WTC11 (cell line): ENCODE data around the gene TEX13B.

Source experiments
- ESRRA ChIP-seq: sonication (generic); formaldehyde crosslinking; IDR thresholded peaks from 2 replicates; pipeline ENCODE4 v1.8.1; 2022; ENCODE audit warnings: mild to moderate bottlenecking, missing genetic modification reagents, borderline replicate concordance
- USF2 ChIP-seq: sonication (generic); formaldehyde crosslinking; IDR thresholded peaks from 2 replicates; pipeline ENCODE4 v1.8.1; 2023; ENCODE audit warnings: mild to moderate bottlenecking, missing genetic modification reagents, moderate library complexity
- ZNF138 ChIP-seq: sonication (generic); formaldehyde crosslinking; conservative IDR thresholded peaks from 2 replicates; pipeline ENCODE4 v1.8.1; 2022; ENCODE audit warnings: mild to moderate bottlenecking, moderate library complexity, missing genetic modification reagents
- ZNF263 ChIP-seq: sonication (generic); formaldehyde crosslinking; IDR thresholded peaks from 2 replicates; pipeline ENCODE4 v1.8.1; 2022; ENCODE audit warnings: low read depth, mild to moderate bottlenecking, moderate library complexity, missing genetic modification reagents
- TF ChIP-seq, protein P1 (sequence below): fragments of 200-600 bp; IDR thresholded peaks from 2 replicates; pipeline ENCODE4 v1.8.0; 2022; ENCODE audit warnings: antibody characterized with exemption
- TF ChIP-seq, protein P2 (sequence below): sonication (generic); formaldehyde crosslinking; IDR thresholded peaks from 2 replicates; pipeline ENCODE4 v1.8.0; 2022; ENCODE audit warnings: mild to moderate bottlenecking, missing genetic modification reagents

GRCh38 chrX:108018656-108019381 lies 36.6 kb upstream of the TEX13B start:
- TF ChIP-seq, protein P1, sequence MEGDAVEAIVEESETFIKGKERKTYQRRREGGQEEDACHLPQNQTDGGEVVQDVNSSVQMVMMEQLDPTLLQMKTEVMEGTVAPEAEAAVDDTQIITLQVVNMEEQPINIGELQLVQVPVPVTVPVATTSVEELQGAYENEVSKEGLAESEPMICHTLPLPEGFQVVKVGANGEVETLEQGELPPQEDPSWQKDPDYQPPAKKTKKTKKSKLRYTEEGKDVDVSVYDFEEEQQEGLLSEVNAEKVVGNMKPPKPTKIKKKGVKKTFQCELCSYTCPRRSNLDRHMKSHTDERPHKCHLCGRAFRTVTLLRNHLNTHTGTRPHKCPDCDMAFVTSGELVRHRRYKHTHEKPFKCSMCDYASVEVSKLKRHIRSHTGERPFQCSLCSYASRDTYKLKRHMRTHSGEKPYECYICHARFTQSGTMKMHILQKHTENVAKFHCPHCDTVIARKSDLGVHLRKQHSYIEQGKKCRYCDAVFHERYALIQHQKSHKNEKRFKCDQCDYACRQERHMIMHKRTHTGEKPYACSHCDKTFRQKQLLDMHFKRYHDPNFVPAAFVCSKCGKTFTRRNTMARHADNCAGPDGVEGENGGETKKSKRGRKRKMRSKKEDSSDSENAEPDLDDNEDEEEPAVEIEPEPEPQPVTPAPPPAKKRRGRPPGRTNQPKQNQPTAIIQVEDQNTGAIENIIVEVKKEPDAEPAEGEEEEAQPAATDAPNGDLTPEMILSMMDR: no peak
- TF ChIP-seq ESRRA: no peak
- no peak for TF ChIP-seq ZNF138 (CRISPR knock-in tag)
- no peak for TF ChIP-seq ZNF263 (CRISPR knock-in tag)
- TF ChIP-seq, protein P2, sequence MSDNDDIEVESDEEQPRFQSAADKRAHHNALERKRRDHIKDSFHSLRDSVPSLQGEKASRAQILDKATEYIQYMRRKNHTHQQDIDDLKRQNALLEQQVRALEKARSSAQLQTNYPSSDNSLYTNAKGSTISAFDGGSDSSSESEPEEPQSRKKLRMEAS (CRISPR knock-in tag): no peak
- no peak for TF ChIP-seq USF2 (CRISPR knock-in tag)
